ENCODE data around the gene NCF4.

The NCF4 gene

GRCh38 chr22:36894266-36894665, 33.5 kb downstream of the NCF4 start:
- no peak for DNase-seq (ENCODE audit: low read depth, low spot score)

DNA sequence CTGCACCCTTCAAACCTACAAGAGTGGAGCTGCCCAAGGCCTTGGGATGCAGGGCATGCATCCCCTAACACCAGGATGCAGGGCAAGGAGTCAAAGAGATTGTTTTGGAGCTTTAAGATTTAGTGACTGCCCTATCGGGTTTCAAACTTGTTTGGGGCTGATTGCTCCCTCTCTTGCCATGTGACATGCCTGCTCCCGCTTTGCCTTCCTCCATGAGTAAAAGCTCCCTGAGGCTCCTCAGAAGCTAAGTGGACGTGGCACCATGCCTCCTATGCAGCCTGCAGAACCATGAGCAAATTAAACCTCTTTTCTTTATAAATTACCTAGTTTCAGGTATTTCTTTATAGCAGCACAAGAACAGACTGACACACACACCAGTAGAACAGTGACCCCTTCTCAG, 36.8 kb downstream of the NCF4 start:
- DNase-seq (ENCODE audit: low read depth, low spot score): no peak

DNA sequence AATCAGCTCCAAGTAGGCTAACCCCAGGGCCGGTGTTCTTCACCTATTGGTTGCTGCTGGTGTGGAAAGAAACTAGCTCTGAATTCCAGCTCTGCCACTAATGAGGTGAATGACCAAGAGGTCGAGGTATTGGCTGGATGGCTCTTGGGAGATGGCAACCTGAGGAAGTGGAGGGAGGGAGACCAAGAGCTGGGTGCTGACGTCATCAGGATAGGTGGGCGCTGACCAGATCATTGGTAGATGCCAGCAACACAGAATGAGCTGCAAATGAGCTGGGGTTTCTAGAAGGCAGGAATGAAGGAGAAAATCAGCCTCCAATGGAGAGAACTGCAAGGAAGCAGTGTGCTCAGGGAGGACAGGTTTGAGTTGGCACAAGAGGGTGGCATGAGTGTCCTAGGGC, 37.9 kb downstream of the NCF4 start:
- DNase-seq (ENCODE audit: low read depth, low spot score): no peak

DNA sequence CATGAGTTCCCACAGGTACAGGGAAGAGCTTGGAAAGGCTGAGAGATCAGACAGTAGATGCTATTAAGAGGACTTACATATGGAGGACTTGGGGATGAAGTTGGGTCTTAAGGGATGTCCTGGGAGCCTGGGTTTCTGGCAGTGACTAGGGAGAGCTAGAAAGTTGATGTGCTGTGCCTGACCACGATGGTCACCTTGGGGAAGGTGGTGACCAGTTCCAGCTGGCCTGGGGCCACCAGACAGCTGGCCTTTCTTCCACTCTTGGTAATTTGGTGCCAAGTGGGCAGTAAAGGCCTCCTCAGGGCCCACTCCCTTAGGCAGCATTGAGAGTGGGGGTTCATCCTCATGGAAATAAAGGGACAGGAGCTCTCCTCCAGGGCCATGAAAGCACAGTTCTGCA, 38.7 kb downstream of the NCF4 start:
- DNase-seq (ENCODE audit: low read depth, low spot score): no peak

GRCh38 chr22:36900225-36900624, 39.4 kb downstream of the NCF4 start:
- DNase-seq (ENCODE audit: low read depth, low spot score): no peak

DNA sequence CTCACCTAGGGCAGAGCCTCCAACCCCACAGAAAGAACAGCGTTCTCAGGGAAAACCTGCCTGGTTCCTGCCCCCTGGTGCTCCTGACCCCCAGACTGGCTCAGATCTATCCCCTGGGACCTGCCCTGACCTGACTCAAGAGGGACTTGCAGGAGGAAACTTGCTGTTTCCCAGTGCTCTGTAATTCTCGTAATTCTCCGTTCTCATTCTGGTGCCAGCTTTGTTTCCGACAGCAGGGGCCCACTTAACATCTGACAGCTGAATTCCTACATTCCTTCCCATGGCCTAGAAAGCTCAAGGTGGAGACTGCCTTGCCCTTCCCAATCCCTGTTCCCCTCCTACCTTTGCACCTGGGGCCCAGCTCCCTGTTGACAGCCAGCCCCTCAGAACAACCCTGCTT, 40.1 kb downstream of the NCF4 start:
- no peak for DNase-seq (ENCODE audit: low read depth, low spot score)

DNA sequence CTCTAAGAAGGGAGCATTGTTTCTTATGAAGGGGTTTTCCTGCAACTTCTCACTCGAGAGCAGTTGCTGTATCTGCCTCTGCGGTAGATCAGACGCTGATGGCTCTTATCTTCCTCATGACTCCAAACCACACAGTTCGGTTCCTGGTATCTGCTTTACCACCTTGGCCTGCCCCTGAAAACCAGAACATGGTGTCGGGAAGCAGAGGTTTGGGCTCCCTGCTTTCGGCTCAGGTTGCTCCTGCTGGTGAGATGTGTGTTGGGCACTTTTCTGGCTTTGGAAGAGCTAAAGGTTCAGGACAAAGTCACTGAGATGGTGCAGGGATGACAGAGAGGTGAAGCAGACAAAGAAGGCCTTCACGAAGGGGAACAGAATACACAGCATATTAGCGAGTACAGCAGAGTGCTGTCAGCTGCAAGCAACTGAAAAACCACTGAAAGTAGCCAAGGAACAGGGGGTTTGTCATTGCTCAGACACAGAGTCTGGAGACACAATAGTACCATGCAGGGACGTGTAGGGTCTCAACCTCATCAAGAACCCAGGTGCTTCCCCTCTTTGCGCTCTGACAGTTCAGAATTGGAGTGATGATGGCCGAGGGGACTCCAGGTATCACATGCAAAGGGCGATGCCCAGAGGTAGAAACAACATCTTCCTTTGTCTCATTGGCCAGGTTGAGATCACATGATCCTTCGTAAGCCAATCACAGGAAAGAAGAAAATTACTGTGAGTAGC, 40.8 kb downstream of the NCF4 start:
- no peak for DNase-seq (ENCODE audit: low read depth, low spot score)

DNA sequence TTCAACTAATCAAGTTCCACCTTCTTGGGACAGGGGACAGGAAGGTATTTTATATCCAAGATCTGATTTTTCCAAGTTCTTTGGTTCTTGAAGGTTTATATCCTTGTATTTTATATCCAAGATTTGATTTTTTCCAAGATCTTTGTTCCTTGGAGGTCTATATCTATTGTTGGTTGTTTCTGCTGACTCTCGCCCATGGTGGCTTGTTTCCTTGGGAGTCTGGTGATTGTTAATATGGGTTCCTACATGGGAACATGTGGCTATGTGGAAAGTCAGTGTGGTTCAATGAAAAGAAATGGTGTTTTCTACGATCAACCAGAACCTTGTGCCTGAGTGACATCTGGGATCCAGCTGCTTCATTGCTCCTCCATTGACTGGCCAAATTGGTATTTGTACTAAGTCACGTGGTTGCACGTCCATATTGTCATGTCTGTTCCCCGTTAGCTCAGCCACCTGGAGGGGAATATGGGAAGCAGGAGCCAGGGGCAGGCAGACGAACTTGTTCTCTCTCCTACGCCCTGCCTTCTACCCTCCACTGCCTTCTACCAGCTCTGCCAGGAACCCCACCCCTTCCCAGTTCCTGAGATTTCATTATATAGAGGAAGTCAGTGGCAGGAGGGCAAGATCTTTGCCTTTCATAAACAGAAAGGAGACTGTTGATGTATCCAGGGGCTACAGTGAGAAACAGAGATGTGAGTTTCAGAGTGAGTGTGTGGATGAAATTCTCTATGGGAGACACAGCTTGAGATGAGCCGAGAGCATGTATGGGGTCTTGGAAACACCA, 41.5 kb downstream of the NCF4 start:
- DNase-seq (ENCODE audit: low read depth, low spot score): no peak

- no peak for DNase-seq (ENCODE audit: low read depth, low spot score)
Observed at GRCh38 chr22:36904260-36904880, 43.6 kb downstream of the NCF4 start.

DNA sequence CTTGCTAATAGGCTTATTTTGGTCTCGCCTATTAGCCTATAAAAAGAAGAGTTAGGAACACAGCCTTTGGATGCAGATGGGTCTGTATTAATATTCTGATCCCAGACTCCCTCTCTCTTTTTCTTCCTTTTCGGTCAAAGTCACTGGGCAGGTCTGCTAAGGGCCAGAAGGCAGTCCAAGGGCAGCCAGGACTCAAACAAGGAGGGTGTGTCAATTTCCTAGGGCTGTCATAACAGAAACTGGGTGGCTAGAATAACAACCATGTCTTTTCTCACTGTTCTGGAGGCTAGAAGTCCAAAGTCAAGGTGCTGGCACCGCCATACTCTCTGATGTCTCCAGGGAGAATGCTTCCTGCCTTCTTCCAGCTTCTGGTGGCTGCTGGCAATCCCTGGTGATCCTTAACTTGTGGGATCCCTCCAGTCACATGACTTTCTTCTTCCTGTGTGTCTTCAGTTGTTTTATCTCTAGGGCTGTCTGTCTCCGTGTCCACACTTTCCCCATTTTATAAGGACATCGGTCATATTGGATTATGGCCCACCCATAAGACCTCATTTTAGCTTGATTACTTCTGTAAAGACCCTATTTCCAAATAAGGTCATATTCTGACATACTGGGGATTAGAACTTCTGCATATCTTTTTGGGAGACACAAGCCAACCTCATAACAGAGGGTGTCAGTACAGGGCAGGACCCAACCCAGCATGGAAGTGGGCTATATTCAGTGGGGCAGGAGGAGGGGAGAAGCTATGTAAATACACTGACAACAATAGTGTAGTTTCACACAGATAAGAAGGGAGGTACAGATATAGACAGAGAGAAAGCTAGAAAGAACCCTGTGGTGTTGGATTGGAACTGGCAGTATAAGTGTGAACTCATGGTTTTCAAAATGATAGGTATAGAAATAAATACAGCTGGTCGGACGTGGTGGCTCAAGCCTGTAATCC, 46.7 kb downstream of the NCF4 start:
- no peak for DNase-seq (ENCODE audit: low read depth, low spot score)

DNA sequence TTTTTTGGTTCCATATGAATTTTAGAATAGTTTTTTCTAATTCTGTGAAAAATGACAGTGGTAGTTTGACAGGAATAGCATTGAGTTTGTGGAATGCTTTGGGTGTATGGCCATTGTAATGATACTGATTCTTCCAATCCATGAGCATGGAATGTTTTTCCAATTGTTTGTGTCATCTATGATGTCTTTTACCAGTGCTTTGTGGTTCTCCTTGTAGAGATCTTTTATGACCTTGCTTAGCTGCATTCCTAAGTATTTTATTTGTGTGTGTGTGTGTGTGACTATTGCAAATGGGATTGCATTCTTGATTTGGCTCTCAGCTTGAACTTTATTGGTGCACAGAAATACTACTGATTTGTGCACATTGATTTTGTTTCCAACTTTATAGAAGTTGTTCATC, 49.7 kb downstream of the NCF4 start:
- DNase-seq (ENCODE audit: low read depth, low spot score): no peak

DNA sequence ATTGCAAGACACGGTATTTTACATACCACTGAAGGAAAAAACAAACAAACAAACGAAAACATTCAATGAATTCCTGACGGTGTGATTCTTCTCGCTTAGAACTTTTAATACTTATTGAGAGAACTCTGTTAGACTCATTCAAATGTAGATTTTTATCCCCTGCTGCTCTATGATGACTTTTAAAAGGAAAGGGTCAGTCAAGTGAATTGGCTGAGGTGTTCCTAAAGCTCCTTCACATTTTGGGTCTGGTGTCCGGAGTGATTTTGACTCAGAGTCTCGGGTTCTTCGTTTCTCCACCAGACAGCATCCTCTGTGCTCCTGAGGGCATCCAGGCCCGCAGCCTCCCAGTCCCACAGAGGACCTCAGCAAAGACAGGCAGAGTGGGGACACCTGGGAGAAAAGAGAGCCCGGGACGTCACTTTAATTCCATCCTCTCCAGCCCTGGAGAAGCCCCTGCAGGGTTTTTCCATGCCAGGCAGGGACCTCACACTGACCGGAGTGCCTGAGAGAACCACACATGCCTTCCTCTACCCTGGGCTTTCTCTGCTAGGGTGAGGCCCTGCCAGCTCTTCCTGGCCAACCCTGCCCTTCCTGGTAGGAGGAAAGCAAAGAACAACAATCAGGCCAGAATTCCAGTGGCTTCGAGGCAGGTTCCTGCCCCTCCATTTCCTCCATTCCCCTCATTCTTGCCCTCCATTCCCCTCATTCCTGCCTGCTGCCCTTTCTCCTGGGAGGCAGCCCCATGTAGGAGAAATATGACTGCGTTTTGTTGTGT, 51.3 kb downstream of the NCF4 start:
- no peak for DNase-seq (ENCODE audit: low read depth, low spot score)

GRCh38 chr22:36912694-36913426, 52.1 kb downstream of the NCF4 start:
- no peak for DNase-seq (ENCODE audit: low read depth, low spot score)

- no peak for DNase-seq (ENCODE audit: low read depth, low spot score)
Observed at GRCh38 chr22:36913427-36914389, 52.9 kb downstream of the NCF4 start, which contains the start of gene CSF2RB. Gene CSF2RB, plus strand, starts transcription at chr22:36913628. Its CDS starts 8,580 bp downstream, at chr22:36922208.

DNA sequence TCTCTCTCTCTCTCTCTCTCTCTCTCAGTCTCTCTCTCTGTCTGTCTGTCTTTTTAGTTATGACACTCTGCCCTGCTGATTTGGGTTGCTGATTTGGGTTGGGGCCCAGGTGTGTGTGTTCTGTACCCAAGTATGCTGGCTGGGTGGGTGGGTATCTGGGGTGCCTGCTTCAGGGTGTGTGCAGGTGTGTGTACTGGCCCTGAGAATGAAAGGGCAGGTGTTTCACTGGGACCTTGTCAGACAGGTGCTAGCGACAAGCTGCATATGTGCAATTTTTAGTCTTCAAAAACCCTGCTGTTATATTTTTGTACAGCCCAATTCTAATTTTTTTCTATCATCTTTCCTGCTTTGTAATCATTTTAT, 53.6 kb downstream of the NCF4 start:
- DNase-seq (ENCODE audit: low read depth, low spot score): no peak

GRCh38 chr22:36916034-36916433, 55.2 kb downstream of the NCF4 start:
- DNase-seq (ENCODE audit: low read depth, low spot score): no peak

DNA sequence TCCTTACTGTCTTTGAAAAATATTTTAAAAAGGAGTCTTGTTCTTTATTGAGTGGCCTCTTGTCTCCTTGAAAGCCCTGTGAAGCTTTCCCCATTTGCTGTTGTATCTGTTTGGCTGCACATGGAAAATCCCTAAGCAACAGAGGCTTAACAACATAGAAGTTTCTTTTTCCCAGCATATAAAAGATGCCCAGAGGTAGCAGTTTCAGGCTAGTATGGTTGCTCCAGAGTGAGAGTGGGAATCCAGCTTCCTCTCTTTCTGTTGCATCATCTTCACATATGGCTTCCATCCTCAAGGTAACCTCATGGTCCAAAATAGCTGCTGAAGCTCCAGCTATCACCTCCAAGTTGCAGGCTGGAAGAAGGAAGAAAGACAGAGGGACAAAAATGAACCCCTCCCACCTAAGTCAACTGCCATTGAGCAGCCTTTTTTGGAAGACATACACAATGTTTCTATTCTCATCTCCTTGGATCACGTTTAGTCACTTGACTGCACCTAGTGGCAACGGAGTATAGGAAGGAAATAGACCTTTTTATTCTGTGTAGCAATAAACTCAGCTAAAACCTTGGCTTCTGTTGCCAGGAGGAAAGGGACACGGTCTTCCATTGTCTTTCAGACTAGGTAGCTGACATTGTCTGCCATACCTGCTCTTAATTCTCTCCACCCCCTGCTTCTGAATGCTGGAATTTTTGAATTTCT, 57.9 kb downstream of the NCF4 start:
- no peak for DNase-seq (ENCODE audit: low read depth, low spot score)

All from brain pericyte (primary cell).